Heart left ventricle (tissue), 16 donors: Measurements from ENCODE around the gene DNAJB2. TPM values are rescaled to one million over a fixed set of nuclear protein-coding genes. Genes with fewer than 3 reads are reported as not detected.

Experiments
- ATAC-seq, 4 donors: fragments of 200-7000 bp; cut with Tn5 transposase; one replicate each; pipeline ENCODE4 v1.9.1; 2020 to 2022; ENCODE audit warnings: moderate library complexity in 4 of 4, mild to moderate bottlenecking in 3 of 4, moderate number of reproducible peaks in 1 of 4
- DNase-seq, 5 donors: peaks; one replicate each; pipeline ENCODE4 v3.0.0-alpha.2; 2020
- H3K27ac ChIP-seq, 12 donors: fragments of 200-600 bp; sonication (generic) in 4 of 12; one replicate each; pipeline versions ENCODE4 v1.5.0 to v1.8.0; 2016 to 2022; ENCODE audit warnings: mild to moderate bottlenecking in 2 of 12
- H3K27me3 ChIP-seq, 9 donors: fragments of 200-600 bp; sonication (generic) in 2 of 9; one replicate each; pipeline versions ENCODE4 v1.5.1 to v1.8.0; 2016 to 2022; ENCODE audit warnings: mild to moderate bottlenecking in 3 of 9
- H3K36me3 ChIP-seq, 9 donors: fragments of 200-600 bp; sonication (generic) in 2 of 9; one replicate each; pipeline versions ENCODE4 v1.5.0 to v1.8.0; 2018 to 2022; ENCODE audit warnings: mild to moderate bottlenecking in 2 of 9
- H3K4me1 ChIP-seq, 12 donors: fragments of 200-600 bp; sonication (generic) in 4 of 12; one replicate each; pipeline versions ENCODE4 v1.5.0 to v1.8.0; 2016 to 2022; ENCODE audit warnings: mild to moderate bottlenecking in 3 of 12
- H3K4me3 ChIP-seq, 12 donors: fragments of 200-600 bp; sonication (generic) in 4 of 12; one replicate each; pipeline versions ENCODE4 v1.5.0 to v1.8.0; 2017 to 2022; ENCODE audit warnings: mild to moderate bottlenecking in 9 of 12, moderate library complexity in 4 of 12
- H3K9me3 ChIP-seq, 12 donors: fragments of 200-600 bp; sonication (generic) in 4 of 12; one replicate each; pipeline versions ENCODE4 v1.5.0 to v1.8.0; 2016 to 2022; ENCODE audit warnings: mild to moderate bottlenecking in 1 of 12
- POLR2A ChIP-seq, 2 donors: fragments of 450-650 bp; IDR thresholded peaks; one replicate each; pipeline ENCODE4 v1.6.1; 2017; ENCODE audit warnings: antibody characterized with exemption in 2 of 2, mild to moderate bottlenecking in 2 of 2, moderate library complexity in 2 of 2
- WGBS, 4 donors: extraction: QIAGEN DNeasy Blood & Tissue Kit in 2 of 4; methylation state at CpG; one replicate each; pipeline versions ENCODE4 v1.1.5 to v1.1.7; 2013 to 2018; 5-methylcytosine and 5-hydroxymethylcytosine counted together
- intact Hi-C, 10 donors: fragments of 100-400 bp; cut with DNase I; formaldehyde crosslinking; loops; one replicate each; pipeline versions ENCODE4 v1.11.1 to v1.14.2; 2022
- polyA plus RNA-seq, 2 donors: library from polyadenylated mRNA; stranded (reverse); fragments of 200-250 nt; gene quantifications; one replicate each; pipeline ENCODE4 v1.2.3, GENCODE V29; 2013
- total RNA-seq, 9 donors: library from RNA; depleted of rRNA in 2 of 9; stranded (reverse); fragments of >200 nt in 2 of 9; fragmentation: NEBNext Ultra II Directional in 3 of 9; extraction: Animal tissue kit (Norgen Biotek cat#: 25700) in 3 of 9; gene quantifications; one replicate each; pipeline versions ENCODE4 v1.1.0 to v1.2.4, GENCODE V29; 2016 to 2023
- TF ChIP-seq, protein P1 (sequence below), 12 donors: fragments of 200-600 bp; sonication (generic) in 4 of 12; IDR thresholded peaks; one replicate each; pipeline versions ENCODE4 v1.5.0 to v1.8.0; 2018 to 2022; ENCODE audit warnings: antibody characterized with exemption in 12 of 12, mild to moderate bottlenecking in 5 of 12
- donor health status: ischemic (EF 13 %, LVEDD 7.1; RV severe dilation, severe dysfunction).
- donor health status: healthy with polysubstance abuse.
- donor health status: DM: no; HTN: yes; CAD: no.
- donor health status: DM: no; HTN: no; CAD: no.
- donor health status: ischemic (EF 25% LVEDD 6.9; RV normal size, moderate dysfunction).
- donor health status: ischemic (EF 25% LVEDD 5.7; RV mildly dilated, moderate dysfunction).
- donor health status: healthy.
- donor health status: DM: yes; HTN: yes; CAD: no.
- donor health status: ischemic (EF 35%, LVEDD 5.7; RV mildly dilated, moderate dysfunction).
- donor health status: nonischemic (EF 11% LVEDD 7.7; RV severe dilation, severe dysfunction).
- donor health status: DM: yes; HTN: yes; CAD: no.
- donor health status: PGD.
- donor health status: ischemic (EF 29% LVEDD 5.4; RV normal size, mild dysfunction).
- donor health status: nonischemic (EF 23%, LVEDD 6.1; RV moderate dilation, normal function).

DNAJB2 gene
- total and polyA plus RNA-seq, 11 donors, result 61.3 to 181 (median 74.9) TPM

GRCh38 chr2:219302412-219302968 is 23.3 kb downstream of the DNAJB2 start:
- intact Hi-C loops, result loop anchor here in 2 of 10 donors (5.0 to 10.0 kb wide), 2 partner anchors 245 to 248 kb away; no protein-coding TSS in a partner anchor
- peaks cover 0 to 49% (median 9%) of the 10 kb centered on the region in 9 donors for H3K27me3 ChIP-seq
- H3K4me3 ChIP-seq, result no peak overlapping the region
- no peaks in the 10 kb centered on the region for H3K36me3 ChIP-seq
- TF ChIP-seq POLR2A (IDR thresholded peaks at IDR 0.05), result no peak
- TF ChIP-seq, protein P1, sequence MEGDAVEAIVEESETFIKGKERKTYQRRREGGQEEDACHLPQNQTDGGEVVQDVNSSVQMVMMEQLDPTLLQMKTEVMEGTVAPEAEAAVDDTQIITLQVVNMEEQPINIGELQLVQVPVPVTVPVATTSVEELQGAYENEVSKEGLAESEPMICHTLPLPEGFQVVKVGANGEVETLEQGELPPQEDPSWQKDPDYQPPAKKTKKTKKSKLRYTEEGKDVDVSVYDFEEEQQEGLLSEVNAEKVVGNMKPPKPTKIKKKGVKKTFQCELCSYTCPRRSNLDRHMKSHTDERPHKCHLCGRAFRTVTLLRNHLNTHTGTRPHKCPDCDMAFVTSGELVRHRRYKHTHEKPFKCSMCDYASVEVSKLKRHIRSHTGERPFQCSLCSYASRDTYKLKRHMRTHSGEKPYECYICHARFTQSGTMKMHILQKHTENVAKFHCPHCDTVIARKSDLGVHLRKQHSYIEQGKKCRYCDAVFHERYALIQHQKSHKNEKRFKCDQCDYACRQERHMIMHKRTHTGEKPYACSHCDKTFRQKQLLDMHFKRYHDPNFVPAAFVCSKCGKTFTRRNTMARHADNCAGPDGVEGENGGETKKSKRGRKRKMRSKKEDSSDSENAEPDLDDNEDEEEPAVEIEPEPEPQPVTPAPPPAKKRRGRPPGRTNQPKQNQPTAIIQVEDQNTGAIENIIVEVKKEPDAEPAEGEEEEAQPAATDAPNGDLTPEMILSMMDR (IDR thresholded peaks at IDR 0.05), result no peak
- H3K9me3 ChIP-seq, result no peaks in the 10 kb centered on the region
- ATAC-seq (no peak), DNase-seq (no peak)
- peaks cover 0 to 7% (median 0%) of the 10 kb centered on the region in 12 donors for H3K4me1 ChIP-seq
- H3K27ac ChIP-seq, result no peak overlapping the region
- WGBS, 4 donors, result 71 to 82% (median 76%) methylated on average over 11 of the region's 11 CpGs

- no peak for TF ChIP-seq POLR2A (IDR thresholded peaks at IDR 0.05)
- TF ChIP-seq, protein P1 (IDR thresholded peaks at IDR 0.05), result no peak
- H3K9me3 ChIP-seq, result no peaks in the 10 kb centered on the region
- ATAC-seq (no peak), DNase-seq (no peak)
- H3K27ac ChIP-seq, result no peak overlapping the region
- 50 to 54% (median 51%) methylated on average over 2 of the region's 2 CpGs for WGBS, 4 donors
- no peaks in the 10 kb centered on the region for H3K36me3 ChIP-seq
- H3K4me1 ChIP-seq, result peaks cover 0 to 11% (median 0%) of the 10 kb centered on the region in 12 donors
- H3K27me3 ChIP-seq, result peaks cover 5 to 61% (median 22%) of the 10 kb centered on the region in 9 donors
- intact Hi-C loops, result loop anchor here in 2 of 10 donors (5.0 to 10.0 kb wide), 2 partner anchors 247 to 249 kb away; no protein-coding TSS in a partner anchor
- H3K4me3 ChIP-seq, result no peak overlapping the region
Measured at GRCh38 chr2:219304223-219304622, 25.1 kb downstream of the DNAJB2 start.

GRCh38 chr2:219306047-219306446 is 26.9 kb downstream of the DNAJB2 start:
- no peak for ATAC-seq
- 73 to 78% (median 75%) methylated on average over 1 of the region's 1 CpG for WGBS, 4 donors

More at GRCh38 chr2:219306047-219306446, 26.9 kb downstream of the DNAJB2 start:
- Histone ChIP-seq H3K27me3 (peaks cover 11 to 67% (median 34%) of the 10 kb centered on the region in 9 donors), H3K9me3 (no peaks in the 10 kb centered on the region), H3K27ac (no peak overlapping the region), H3K4me3 (no peak overlapping the region), H3K36me3 (no peaks in the 10 kb centered on the region), H3K4me1 (peaks cover 0 to 14% (median 0%) of the 10 kb centered on the region in 12 donors)
- DNase-seq, result no peak
- no peak for TF ChIP-seq POLR2A (IDR thresholded peaks at IDR 0.05)
- TF ChIP-seq, protein P1 (IDR thresholded peaks at IDR 0.05), result no peak
- intact Hi-C loops, result loop anchor here in 1 of 10 donors (10.0 kb wide), 1 partner anchor 251 kb away; no protein-coding TSS in a partner anchor
